HepG2 (cell line): Measurements from ENCODE around the gene RHBDF2. TPM values are rescaled to one million over a fixed set of nuclear protein-coding genes. Genes with fewer than 3 reads are reported as not detected.

ENCODE experiments used
- ATAC-seq: fragments of 200-7000 bp; cut with Tn5 transposase; 3 replicates; pipeline ENCODE4 v1.9.1; 2020; ENCODE audit warnings: mild to moderate bottlenecking, moderate library complexity
- BruUV-seq: library from RNA; stranded (reverse); fragments of 400-500 nt; replicated peaks from 2 replicates; lab custom pipeline; 2021; lab: Mats Ljungman, UMichigan
- CTCF ChIA-PET: fragments of 300-600 bp; formaldehyde crosslinking; extraction: SDS; loops from one replicate; lab custom pipeline; 2021; ENCODE audit warnings: low total read pairs, inconsistent platforms, low intra/inter-chr PET ratio; lab: Yijun Ruan, JAX
- POLR2A ChIA-PET: fragments of 350-600 bp; sonication (Branson Sonifier 250); formaldehyde crosslinking; loops from one replicate; lab custom pipeline; 2020; ENCODE audit warnings: antibody characterized with exemption, inconsistent platforms; lab: Yijun Ruan, JAX
- DNase-seq: peaks from one replicate; pipeline ENCODE4 v3.0.0-alpha.2; 2015; ENCODE audit warnings: low spot score
- FAIRE-seq: peaks from 3 replicates; lab custom pipeline; 2011; peaks lifted over from hg19 to GRCh38; lab: Jason Lieb, UNC
- H2AFZ ChIP-seq: one replicate; pipeline ENCODE4 v1.6.1; 2011; ENCODE audit warnings: low read length, inconsistent platforms
- H3K27ac ChIP-seq: fragments of 300-600 bp; 3 replicates; pipeline ENCODE4 v1.8.0; 2011; ENCODE audit warnings: mixed run types, mild to moderate bottlenecking, mixed read lengths, low read length, inconsistent platforms; ENCODE audit not compliant: insufficient read depth; ENCODE audit errors: extremely low read length
- H3K27me3 ChIP-seq, 2 experiments: fragments of 200-600 bp in 1 of 2; 2 replicates in 1 of 2; 3 replicates in 1 of 2; pipeline versions ENCODE4 v1.6.0 to v1.8.0; 2011; ENCODE audit warnings: low read length in 2 of 2, mild to moderate bottlenecking in 2 of 2, moderate library complexity in 2 of 2, inconsistent platforms in 1 of 2; ENCODE audit not compliant: insufficient read depth in 2 of 2, control insufficient read depth in 1 of 2
- H3K36me3 ChIP-seq, 2 experiments: fragments of 200-600 bp in 1 of 2; replicated peaks in 1 of 2; 2 replicates in 1 of 2; 3 replicates in 1 of 2; pipeline versions ENCODE4 v1.5.1 to v1.8.0; 2011; ENCODE audit warnings: low read length in 2 of 2, inconsistent platforms in 1 of 2; ENCODE audit not compliant: insufficient read depth in 2 of 2, control insufficient read depth in 1 of 2
- H3K4me1 ChIP-seq: 2 replicates; pipeline ENCODE4 v1.5.1; 2012; ENCODE audit warnings: low read length, inconsistent platforms; ENCODE audit not compliant: insufficient read depth
- H3K4me2 ChIP-seq: 2 replicates; pipeline ENCODE4 v1.6.0; 2011; ENCODE audit warnings: low read depth, low read length, inconsistent platforms
- H3K4me3 ChIP-seq, 3 experiments: fragments of 200-600 bp in 1 of 3; sonication (generic), shearing (Covaris generic) in 1 of 3; replicated peaks in 1 of 3; 2 replicates each; pipeline ENCODE4 v1.5.1; 2011 to 2016; ENCODE audit warnings: low read length in 3 of 3, inconsistent platforms in 2 of 3, low read depth in 2 of 3, mild to moderate bottlenecking in 2 of 3, control low read depth in 1 of 3, mixed read lengths in 1 of 3; ENCODE audit not compliant: insufficient read depth in 1 of 3
- H3K79me2 ChIP-seq: one replicate; pipeline ENCODE4 v1.6.1; 2011; ENCODE audit warnings: low read length, inconsistent platforms; ENCODE audit not compliant: insufficient read depth
- H3K9ac ChIP-seq: 2 replicates; pipeline ENCODE4 v1.6.0; 2011; ENCODE audit warnings: mild to moderate bottlenecking, low read depth, low read length, inconsistent platforms; ENCODE audit not compliant: insufficient read depth
- H3K9me3 ChIP-seq: 2 replicates; pipeline ENCODE4 v1.5.1; 2012; ENCODE audit warnings: mild to moderate bottlenecking, low read length
- H4K20me1 ChIP-seq: 2 replicates; pipeline ENCODE4 v1.6.0; 2011; ENCODE audit warnings: inconsistent platforms, mild to moderate bottlenecking, low read length, moderate library complexity; ENCODE audit not compliant: insufficient read depth
- ATF1 ChIP-seq: IDR thresholded peaks from 2 replicates; pipeline ENCODE4 v1.6.1; 2016; ENCODE audit warnings: mild to moderate bottlenecking, control low read depth
- CBX2 ChIP-seq, 2 experiments: fragments of 200-600 bp in 1 of 2; sonication (generic); formaldehyde crosslinking in 1 of 2; IDR thresholded peaks; 2 replicates each; pipeline versions ENCODE4 v1.7.0 to v1.8.1; 2018 to 2022; ENCODE audit warnings: low read depth in 2 of 2, low read length in 1 of 2, mild to moderate bottlenecking in 1 of 2, missing genetic modification reagents in 1 of 2
- DR1 ChIP-seq: sonication (generic); formaldehyde crosslinking; IDR thresholded peaks from 2 replicates; pipeline ENCODE4 v1.8.0; 2021; ENCODE audit warnings: mild to moderate bottlenecking, missing genetic modification reagents, inconsistent platforms
- FOXO4 ChIP-seq: sonication (generic); formaldehyde crosslinking; conservative IDR thresholded peaks from 2 replicates; pipeline ENCODE4 v1.8.1; 2023; ENCODE audit warnings: missing genetic modification reagents
- GABPB1 ChIP-seq: IDR thresholded peaks from 2 replicates; pipeline ENCODE4 v1.6.1; 2016; ENCODE audit warnings: mild to moderate bottlenecking, missing genetic modification reagents, moderate library complexity, missing compliant biosample characterization
- NKX3-1 ChIP-seq: sonication (generic); formaldehyde crosslinking; IDR thresholded peaks from 2 replicates; pipeline ENCODE4 v1.5.0; 2020; ENCODE audit warnings: missing genetic modification reagents
- POGK ChIP-seq: sonication (generic); formaldehyde crosslinking; conservative IDR thresholded peaks from 2 replicates; pipeline ENCODE4 v1.8.0; 2022; ENCODE audit warnings: mild to moderate bottlenecking, moderate library complexity, missing genetic modification reagents
- POLR2G ChIP-seq: fragments of 200-400 bp; formaldehyde crosslinking; IDR thresholded peaks from 2 replicates; pipeline ENCODE4 v1.6.1; 2018; ENCODE audit warnings: mild to moderate bottlenecking, low read depth, low read length, moderate library complexity
- RFX1 ChIP-seq: fragments of 450-650 bp; IDR thresholded peaks from 2 replicates; pipeline ENCODE4 v1.6.1; 2017
- SALL2 ChIP-seq: sonication (generic); formaldehyde crosslinking; IDR thresholded peaks from 2 replicates; pipeline ENCODE4 v1.8.1; 2023; ENCODE audit warnings: mild to moderate bottlenecking, missing genetic modification reagents, inconsistent platforms
- TERF1 ChIP-seq: sonication (generic); formaldehyde crosslinking; IDR thresholded peaks from 2 replicates; pipeline ENCODE4 v1.8.0; 2022; ENCODE audit warnings: mild to moderate bottlenecking, missing genetic modification reagents, moderate library complexity
- WIZ ChIP-seq: sonication (generic); formaldehyde crosslinking; IDR thresholded peaks from 2 replicates; pipeline ENCODE4 v1.5.1; 2020; ENCODE audit warnings: mild to moderate bottlenecking, missing genetic modification reagents
- ZNF781 ChIP-seq: sonication (generic); formaldehyde crosslinking; IDR thresholded peaks from 2 replicates; pipeline ENCODE4 v1.5.1; 2020; ENCODE audit warnings: borderline replicate concordance, mild to moderate bottlenecking, missing genetic modification reagents; ENCODE audit errors: not compliant biosample characterization
- WGBS: methylation state at CpG from one replicate; pipeline ENCODE4 v1.1.6; 2017; ENCODE audit warnings: low lambda C conversion rate; 5-methylcytosine and 5-hydroxymethylcytosine counted together
- in situ Hi-C: cut with HindIII; loops from 2 replicates; pipeline ENCODE4 v1.10.0; 2017; ENCODE audit warnings: low pct_unique_long_range_greater_than_20kb; ENCODE audit not compliant: extremely low pct_ligation_motif_present
- intact Hi-C: fragments of 100-400 bp; cut with micrococcal nuclease; formaldehyde crosslinking; loops from one replicate; pipeline ENCODE4 v1.10.0; 2022; ENCODE audit not compliant: unreplicated experiment
- polyA plus RNA-seq, 8 experiments: library from polyadenylated mRNA; depleted of rRNA in 3 of 8; stranded (reverse) in 7 of 8; unstranded in 1 of 8; fragments of >200 nt; fragmentation: Illumina TruSeq in 4 of 8; extraction: Trizol in 4 of 8; gene quantifications; 2 replicates each; pipeline versions ENCODE4 v1.2.1 to v1.2.3, GENCODE V29; 2011 to 2016; ENCODE audit warnings: low read depth in 4 of 8, missing spikeins in 1 of 8, mixed read lengths in 1 of 8; ENCODE audit not compliant: insufficient read depth in 1 of 8
- total RNA-seq, 5 experiments: library from RNA; depleted of rRNA; stranded (reverse); fragments of >200 nt; fragmentation: Illumina TruSeq; extraction: Trizol; gene quantifications; 2 replicates each; pipeline ENCODE4 v1.2.3, GENCODE V29; 2016; ENCODE audit warnings: low read depth in 1 of 5
- TF ChIP-seq, protein P1 (sequence below): sonication (generic); formaldehyde crosslinking; IDR thresholded peaks from 2 replicates; pipeline ENCODE4 v1.8.0; 2022; ENCODE audit warnings: mild to moderate bottlenecking, missing genetic modification reagents, moderate library complexity
- TF ChIP-seq, protein P2 (sequence below): IDR thresholded peaks from 2 replicates; pipeline ENCODE4 v1.6.1; 2016; ENCODE audit warnings: mild to moderate bottlenecking, missing biosample characterization, missing genetic modification reagents

The RHBDF2 gene
- total and polyA plus RNA-seq, 2 of the 13 experiments (the other 11 are each of a cell fraction or from before 2014, with no cell fraction given): 7.8 to 24.2 TPM

DNA sequence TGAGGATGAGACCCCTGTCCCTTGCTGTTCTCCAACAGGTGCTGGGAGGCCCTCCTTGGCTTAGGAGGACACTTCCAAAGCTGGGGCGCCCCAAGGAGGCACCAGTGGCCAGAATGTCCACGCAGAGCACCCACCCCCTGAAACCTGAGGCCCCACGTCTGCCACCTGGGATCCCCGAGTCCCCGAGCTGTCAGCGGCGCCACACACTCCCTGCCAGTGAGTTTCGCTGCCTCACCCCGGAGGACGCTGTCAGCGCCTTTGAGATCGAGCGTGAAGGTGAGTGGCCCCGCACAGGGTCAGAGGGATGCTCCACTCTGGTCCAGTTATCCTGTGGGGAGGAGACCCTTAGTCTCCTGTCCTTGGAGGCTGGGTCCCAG is 32.6 kb downstream of the RHBDF2 start (continued):
- TF ChIP-seq, protein P1, sequence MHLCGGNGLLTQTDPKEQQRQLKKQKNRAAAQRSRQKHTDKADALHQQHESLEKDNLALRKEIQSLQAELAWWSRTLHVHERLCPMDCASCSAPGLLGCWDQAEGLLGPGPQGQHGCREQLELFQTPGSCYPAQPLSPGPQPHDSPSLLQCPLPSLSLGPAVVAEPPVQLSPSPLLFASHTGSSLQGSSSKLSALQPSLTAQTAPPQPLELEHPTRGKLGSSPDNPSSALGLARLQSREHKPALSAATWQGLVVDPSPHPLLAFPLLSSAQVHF (CRISPR knock-in tag): no peak
- TF ChIP-seq RFX1 (no peak), POGK (CRISPR knock-in tag) (no peak), DR1 (CRISPR knock-in tag) (no peak), SALL2 (no peak)
- TF ChIP-seq, all 625 proteins: peak for 0

DNA sequence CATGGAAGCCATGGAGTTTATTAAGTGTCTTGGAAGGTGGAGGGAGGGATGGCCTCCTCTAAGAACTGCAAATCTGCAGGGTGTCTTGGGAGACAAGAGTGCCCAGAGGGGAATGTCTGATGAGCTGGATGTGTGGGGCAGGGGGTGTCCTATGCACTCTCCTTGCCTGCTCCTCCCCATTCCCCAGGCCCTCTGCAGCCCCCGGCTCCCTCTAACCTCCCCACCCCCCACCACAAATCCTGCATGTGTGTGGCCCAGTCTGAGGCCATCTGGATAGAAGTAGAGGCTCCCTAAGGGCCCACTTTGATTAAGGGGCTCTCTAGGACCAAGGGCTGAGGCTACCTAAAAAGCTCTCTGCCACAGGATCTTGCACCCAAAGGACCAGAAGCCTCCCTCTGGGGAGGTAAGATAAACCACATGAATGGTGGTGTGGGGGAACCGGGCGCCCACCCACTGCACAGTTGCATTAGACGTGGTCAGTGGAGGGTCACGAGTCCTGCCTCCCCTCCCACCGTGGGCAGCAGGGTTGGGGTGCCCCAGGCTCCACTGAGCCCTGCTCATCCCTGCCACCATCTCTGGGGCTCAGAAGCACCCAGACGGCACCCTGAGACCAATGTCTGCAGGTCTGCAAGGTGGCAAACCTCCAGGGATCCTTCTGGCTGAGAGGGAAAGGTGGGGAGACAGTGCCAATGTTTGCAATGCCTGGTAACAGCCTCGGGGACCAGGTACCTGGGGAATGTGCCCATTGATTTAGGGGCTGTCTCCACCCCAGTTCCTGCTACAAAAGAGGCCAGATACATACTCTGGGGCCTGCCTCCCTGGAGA is 33.2 kb downstream of the RHBDF2 start:
- ATAC-seq (no peak), DNase-seq (no peak), FAIRE-seq (no peak)
- intact Hi-C loops (no loop called here), in situ Hi-C loops (loop anchor here (5.0 kb wide), 1 partner anchor 39 kb away; no protein-coding TSS in a partner anchor)
- H3K4me3 ChIP-seq: no peak overlapping the region
- H3K9me3 ChIP-seq: no peaks in the 10 kb centered on the region
- ChIA-PET CTCF (interaction anchor here (4.0 kb wide), 1 partner anchor 38 kb away, joined by 86 read pairs; no protein-coding TSS in a partner anchor), POLR2A (interaction anchor here (0.8 to 2.7 kb wide), 2 partner anchors 32 to 39 kb away, joined by 3 to 31 read pairs; partner anchors contain the start of gene RHBDF2)
- no peak overlapping the region for H3K4me2 ChIP-seq
- H3K36me3 ChIP-seq: peaks cover 0 to 3% of the 10 kb centered on the region in 2 experiments; a peak in 1 of 5 replicates
- H3K79me2 ChIP-seq: no peaks in the 10 kb centered on the region
- H3K4me1 ChIP-seq: peaks cover 42% of the 10 kb centered on the region
- no TSS peak for BruUV-seq
- no peaks in the 10 kb centered on the region for H4K20me1 ChIP-seq
- H3K27me3 ChIP-seq: peaks cover 0 to 14% of the 10 kb centered on the region in 2 experiments; a peak in 2 of 5 replicates
- no peak overlapping the region for H2AFZ ChIP-seq
- WGBS: 42% methylated on average over 5 of the region's 8 CpGs
- no peak overlapping the region for H3K27ac ChIP-seq
- no peak overlapping the region for H3K9ac ChIP-seq
- TF ChIP-seq WIZ (CRISPR knock-in tag): no peak
- no peak for TF ChIP-seq TERF1 (CRISPR knock-in tag)
- no peak for TF ChIP-seq ZNF781
- TF ChIP-seq NKX3-1 (CRISPR knock-in tag): no peak
- no peak for TF ChIP-seq FOXO4 (CRISPR knock-in tag)
- no peak for TF ChIP-seq POLR2G
- no peak for TF ChIP-seq GABPB1 (CRISPR knock-in tag)
- TF ChIP-seq, protein P1 (CRISPR knock-in tag): no peak
- TF ChIP-seq, protein P2, sequence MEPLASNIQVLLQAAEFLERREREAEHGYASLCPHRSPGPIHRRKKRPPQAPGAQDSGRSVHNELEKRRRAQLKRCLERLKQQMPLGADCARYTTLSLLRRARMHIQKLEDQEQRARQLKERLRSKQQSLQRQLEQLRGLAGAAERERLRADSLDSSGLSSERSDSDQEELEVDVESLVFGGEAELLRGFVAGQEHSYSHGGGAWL (CRISPR knock-in tag): no peak
- no peak for TF ChIP-seq ATF1 (CRISPR knock-in tag)
- no peak for TF ChIP-seq CBX2 (IDR thresholded peaks at IDR 0.05; ENCODE audit: low read depth, low read length)
- TF ChIP-seq CBX2 (CRISPR knock-in tag; IDR thresholded peaks at IDR 0.05; ENCODE audit: low read depth): no peak
